HG03280 (cell line): ENCODE data around the gene PGLYRP3.

ENCODE experiments used
- ATAC-seq: cut with Tn5 transposase; IDR thresholded peaks from one replicate; pipeline ENCODE4 v1.9.1; 2021; ENCODE audit warnings: mild to moderate bottlenecking, moderate library complexity; ENCODE audit not compliant: unreplicated experiment

Gene PGLYRP3

GRCh38 chr1:153261281-153262069 is 51.3 kb downstream of the PGLYRP3 start:
- ATAC-seq = no peak

DNA sequence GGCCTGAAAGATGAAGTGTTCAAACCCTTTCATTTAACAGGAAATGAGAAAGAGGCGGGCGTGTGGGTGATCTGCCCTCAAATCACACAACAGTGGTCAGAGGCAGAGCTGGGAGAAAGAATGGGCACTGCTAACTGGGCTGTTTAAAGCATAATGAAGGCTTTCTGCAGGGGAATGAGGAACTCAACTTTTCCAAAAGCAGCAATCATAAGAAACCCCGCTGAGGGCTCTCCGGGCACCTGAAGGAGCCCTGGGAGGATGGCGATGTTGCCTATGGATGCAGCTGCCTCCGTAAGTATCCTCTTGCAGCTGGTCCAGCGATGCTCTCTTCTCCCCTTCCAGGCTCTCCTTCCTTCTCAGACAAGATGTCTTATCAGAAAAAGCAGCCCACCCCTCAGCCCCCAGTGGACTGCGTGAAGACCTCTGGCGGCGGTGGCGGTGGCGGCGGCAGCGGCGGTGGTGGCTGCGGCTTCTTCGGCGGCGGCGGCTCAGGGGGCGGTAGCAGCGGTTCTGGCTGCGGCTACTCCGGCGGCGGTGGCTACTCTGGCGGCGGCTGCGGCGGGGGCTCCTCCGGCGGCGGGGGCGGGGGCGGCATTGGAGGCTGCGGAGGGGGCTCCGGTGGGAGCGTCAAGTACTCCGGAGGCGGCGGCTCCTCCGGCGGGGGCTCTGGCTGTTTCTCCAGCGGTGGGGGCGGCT is 52.0 kb downstream of the PGLYRP3 start:
- no peak for ATAC-seq

GRCh38 chr1:153259387-153259786 is 53.4 kb downstream of the PGLYRP3 start, which contains the start of gene LORICRIN:
LORICRIN (plus strand) TSS chr1:153259687; CDS start chr1:153260950, 1,263 bp downstream.
- ATAC-seq = no peak

- ATAC-seq = no peak
Measured at GRCh38 chr1:153253693-153254092, 59.1 kb downstream of the PGLYRP3 start.

DNA sequence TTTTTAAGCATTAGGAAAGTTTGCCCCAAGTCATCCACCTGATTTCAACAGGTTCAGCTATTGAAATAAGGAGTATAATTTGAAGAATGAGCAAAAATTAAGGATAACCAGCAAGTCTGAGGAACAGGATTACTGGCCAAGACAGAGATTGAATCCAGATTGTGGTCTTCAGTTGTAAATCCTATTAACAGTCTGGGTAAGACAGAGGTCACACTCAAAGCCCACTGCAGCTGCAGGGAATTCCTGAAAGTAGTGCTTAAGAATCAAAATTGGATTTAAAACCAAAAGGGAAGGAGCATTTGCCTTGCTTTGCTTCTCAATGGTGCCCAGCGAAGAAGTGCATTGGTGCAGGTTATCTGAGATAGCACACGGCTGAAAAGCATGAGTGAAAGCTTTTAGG is 59.7 kb downstream of the PGLYRP3 start:
- no peak for ATAC-seq

- ATAC-seq = no peak
Measured at GRCh38 chr1:153251988-153252387, 60.8 kb downstream of the PGLYRP3 start.

- no peak for ATAC-seq
Measured at GRCh38 chr1:153251562-153251961, 61.2 kb downstream of the PGLYRP3 start.

DNA sequence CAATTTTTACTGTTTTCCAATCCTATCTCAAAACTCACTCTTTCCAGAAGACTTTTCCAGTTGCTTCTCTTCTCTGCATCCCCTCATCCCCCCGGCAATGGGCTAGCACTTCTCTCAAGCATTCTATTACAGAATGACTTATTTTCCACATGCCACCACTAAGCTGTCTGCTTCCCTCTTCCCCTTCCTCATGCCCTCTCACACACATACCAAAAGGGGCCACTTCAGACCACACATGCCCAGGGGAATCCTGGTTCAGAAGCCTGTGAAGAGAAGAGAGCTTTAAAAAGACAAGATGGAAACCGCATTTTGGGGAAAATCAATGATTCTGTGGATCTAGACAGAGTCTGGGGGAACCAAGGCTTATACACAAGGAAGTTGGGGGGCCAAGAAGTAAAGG is 61.7 kb downstream of the PGLYRP3 start:
- no peak for ATAC-seq

DNA sequence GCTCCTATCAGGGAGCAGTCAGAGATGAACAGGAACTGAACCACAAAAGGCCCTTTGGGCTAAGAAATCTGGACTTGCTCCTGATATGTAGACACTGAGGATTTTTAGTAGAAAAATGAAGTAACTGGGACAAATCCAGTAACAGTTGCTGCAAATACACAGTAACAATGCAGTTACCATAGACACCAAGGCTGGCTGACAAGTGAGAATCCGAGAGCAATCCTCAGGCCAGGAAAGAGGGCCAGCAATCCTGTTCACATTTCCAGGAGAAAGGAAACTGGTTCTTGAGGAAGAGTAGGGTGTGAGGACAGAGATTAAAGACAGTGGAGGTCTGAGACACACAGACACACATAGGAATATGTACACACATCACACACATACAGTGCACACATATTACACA is 62.6 kb downstream of the PGLYRP3 start:
- ATAC-seq = no peak

DNA sequence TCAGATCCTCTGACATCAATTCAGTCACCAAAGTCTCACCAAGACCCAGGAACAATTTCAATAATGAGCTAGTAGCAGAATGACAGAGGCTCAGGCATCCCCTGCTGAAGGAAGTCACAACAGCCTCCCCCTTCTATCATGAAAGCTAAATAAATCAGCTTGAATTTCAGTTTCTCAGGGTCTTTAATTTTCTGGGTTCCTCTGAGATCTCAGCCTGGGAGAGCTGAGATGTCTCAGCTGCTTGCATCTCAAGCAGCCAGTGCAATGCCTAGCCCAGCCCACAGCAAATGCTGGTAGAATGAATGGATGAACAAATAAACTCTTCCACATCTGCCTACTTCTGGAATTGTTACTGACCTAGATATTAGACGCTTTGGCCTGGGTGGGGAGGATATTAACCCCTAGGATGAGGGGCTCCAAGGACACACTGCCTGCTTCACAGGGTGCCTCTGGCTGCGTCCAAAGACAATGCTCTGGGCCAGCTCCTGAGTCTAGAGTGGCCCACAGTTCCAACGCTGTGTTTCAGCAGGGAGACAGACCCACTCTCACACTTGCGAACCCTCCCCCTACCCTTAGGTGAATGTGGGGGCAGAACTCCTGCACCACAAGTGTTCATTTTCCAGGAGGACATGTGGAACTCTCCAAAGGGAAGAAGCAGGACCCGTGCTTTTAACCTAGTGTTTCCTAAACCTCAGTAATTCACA is 64.4 kb downstream of the PGLYRP3 start:
- ATAC-seq = no peak
